Smooth muscle cell (in vitro differentiated cells): Measurements from ENCODE around the gene NFKBIE. TPM values are rescaled to one million over a fixed set of nuclear protein-coding genes. Genes with fewer than 3 reads are reported as not detected.

Source experiments
- DNase-seq: peaks from one replicate; lab custom pipeline; 2025; ENCODE audit not compliant: unreplicated experiment; lab: John Stamatoyannopoulos, UW
- H2AFZ ChIP-seq: fragments of 200-600 bp; sonication (generic); 2 replicates; pipeline ENCODE4 v1.6.0; 2016; ENCODE audit warnings: antibody characterized with exemption, low read depth, mild to moderate bottlenecking
- H3F3A ChIP-seq: fragments of 200-600 bp; sonication (generic); 2 replicates; pipeline ENCODE4 v1.6.0; 2017; ENCODE audit warnings: antibody characterized with exemption, low read depth
- H3K27ac ChIP-seq: fragments of 200-600 bp; sonication (generic); 2 replicates; pipeline ENCODE4 v1.5.1; 2016; ENCODE audit warnings: low read depth, mild to moderate bottlenecking
- H3K27me3 ChIP-seq: fragments of 200-600 bp; sonication (generic); 2 replicates; pipeline ENCODE4 v1.6.1; 2016; ENCODE audit warnings: low read depth, mild to moderate bottlenecking
- H3K36me3 ChIP-seq: fragments of 200-600 bp; sonication (generic); 2 replicates; pipeline ENCODE4 v1.5.1; 2016; ENCODE audit warnings: low read depth
- H3K4me1 ChIP-seq: fragments of 200-600 bp; sonication (generic); 2 replicates; pipeline ENCODE4 v1.5.1; 2016; ENCODE audit warnings: low read depth
- H3K4me2 ChIP-seq: fragments of 200-600 bp; sonication (generic); 2 replicates; pipeline ENCODE4 v1.6.0; 2016; ENCODE audit warnings: mild to moderate bottlenecking
- H3K4me3 ChIP-seq: fragments of 200-600 bp; sonication (generic); 2 replicates; pipeline ENCODE4 v1.5.1; 2016; ENCODE audit warnings: mild to moderate bottlenecking
- H3K79me2 ChIP-seq: fragments of 200-600 bp; sonication (generic); 2 replicates; pipeline ENCODE4 v1.6.0; 2016; ENCODE audit warnings: low read depth, mild to moderate bottlenecking
- H3K9ac ChIP-seq: fragments of 200-600 bp; sonication (generic); 2 replicates; pipeline ENCODE4 v1.6.0; 2016; ENCODE audit warnings: low read depth
- H3K9me3 ChIP-seq: fragments of 200-600 bp; sonication (generic); replicated peaks from 2 replicates; pipeline ENCODE4 v1.5.1; 2016; ENCODE audit warnings: low read depth
- H4K20me1 ChIP-seq: fragments of 200-600 bp; sonication (generic); 2 replicates; pipeline ENCODE4 v1.6.0; 2016; ENCODE audit warnings: low read depth
- CTCF ChIP-seq: fragments of 200-600 bp; sonication (generic); IDR thresholded peaks from 2 replicates; pipeline ENCODE4 v1.5.1; 2017; ENCODE audit warnings: borderline replicate concordance, mild to moderate bottlenecking, antibody characterized with exemption; ENCODE audit not compliant: insufficient read depth, poor library complexity, severe bottlenecking
- WGBS: methylation state at CpG from one replicate; pipeline ENCODE4 v1.1.7; 2016; ENCODE audit warnings: low lambda C conversion rate; 5-methylcytosine and 5-hydroxymethylcytosine counted together
- polyA plus RNA-seq: library from polyadenylated mRNA; unstranded; fragments of >200 nt; fragmentation: Nextera tagmentation; extraction: Ambion mirVana; gene quantifications from 2 replicates; pipeline ENCODE4 v1.2.1, GENCODE V29; 2016
- total RNA-seq: library from RNA; depleted of rRNA; stranded (reverse); fragments of >200 nt; gene quantifications from 2 replicates; pipeline ENCODE4 v1.2.3, GENCODE V29; 2014

NFKBIE gene
- total and polyA plus RNA-seq, 2 experiments from 2014 or later = 7.0 to 12.3 TPM

DNA sequence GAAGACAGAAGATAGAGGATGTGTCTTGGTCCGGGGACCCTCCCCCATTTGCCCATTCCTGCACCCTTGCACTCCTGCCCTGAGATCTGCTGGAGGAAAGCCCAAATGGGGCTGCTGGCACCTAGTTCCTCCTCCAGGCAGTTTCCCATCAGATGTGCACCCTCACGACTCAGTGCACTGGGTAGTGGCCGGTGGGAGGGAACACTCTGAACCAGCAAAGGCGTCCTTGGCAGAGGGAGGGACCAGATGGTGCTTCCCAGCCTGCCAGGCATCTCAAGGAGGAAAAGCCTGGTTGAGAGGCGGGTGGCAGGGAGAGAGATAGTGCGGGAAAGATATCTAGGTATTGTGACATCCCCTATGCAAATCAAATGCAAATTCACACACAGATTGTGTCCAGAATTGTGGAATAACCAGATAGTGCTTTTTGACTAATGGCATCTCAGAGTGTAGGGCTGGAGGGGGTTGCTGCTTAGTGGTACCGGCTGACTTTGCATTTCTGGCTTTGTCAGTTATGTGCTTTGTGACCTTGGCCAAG lies 24.4 kb upstream of the NFKBIE start:
- no peak for DNase-seq
- TF ChIP-seq CTCF = no peak

DNA sequence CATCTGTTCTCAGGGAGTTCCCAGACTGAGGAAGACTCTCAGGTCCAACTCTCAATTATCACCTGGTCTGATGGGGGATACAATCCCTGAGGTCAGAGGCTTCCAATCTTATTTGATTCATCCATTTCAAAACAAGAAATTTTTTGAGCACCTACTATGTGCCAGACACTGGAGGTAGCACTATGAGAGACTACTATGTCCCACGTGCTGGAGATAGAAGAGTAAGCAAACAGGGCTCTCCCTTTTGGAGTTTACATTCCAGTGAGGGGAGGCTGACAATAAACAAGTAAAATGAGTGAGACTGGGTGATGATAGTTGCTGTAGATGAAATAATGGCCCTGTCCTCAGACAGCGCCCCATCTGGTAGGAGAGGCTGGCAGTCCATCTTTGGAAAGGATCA lies 21.4 kb upstream of the NFKBIE start:
- Histone ChIP-seq H3K27me3 (peaks cover 73% of the 10 kb centered on the region), H3K36me3 (no peaks in the 10 kb centered on the region), H3K4me3 (no peak overlapping the region), H4K20me1 (no peaks in the 10 kb centered on the region), H3K79me2 (no peaks in the 10 kb centered on the region), H3K9me3 (no peaks in the 10 kb centered on the region), H2AFZ (no peak overlapping the region), H3K4me2 (no peak overlapping the region), H3K9ac (no peak overlapping the region), H3K4me1 (no peaks in the 10 kb centered on the region), H3F3A (no peaks in the 10 kb centered on the region), H3K27ac (no peak overlapping the region)
- no peak for DNase-seq
- WGBS = 35% methylated on average over 2 of the region's 2 CpGs
- no peak for TF ChIP-seq CTCF

More for the DNA sequence above, 24.4 kb upstream of the NFKBIE start:
- Histone ChIP-seq H4K20me1 (no peaks in the 10 kb centered on the region), H3K4me2 (no peak overlapping the region), H3K9ac (no peak overlapping the region), H3K4me1 (no peaks in the 10 kb centered on the region), H3K27me3 (peaks cover 79% of the 10 kb centered on the region), H3K79me2 (no peaks in the 10 kb centered on the region), H3K36me3 (no peaks in the 10 kb centered on the region), H2AFZ (no peak overlapping the region), H3F3A (no peaks in the 10 kb centered on the region), H3K9me3 (no peaks in the 10 kb centered on the region), H3K27ac (no peak overlapping the region), H3K4me3 (no peak overlapping the region)
- WGBS = 75% methylated on average over 7 of the region's 7 CpGs

DNA sequence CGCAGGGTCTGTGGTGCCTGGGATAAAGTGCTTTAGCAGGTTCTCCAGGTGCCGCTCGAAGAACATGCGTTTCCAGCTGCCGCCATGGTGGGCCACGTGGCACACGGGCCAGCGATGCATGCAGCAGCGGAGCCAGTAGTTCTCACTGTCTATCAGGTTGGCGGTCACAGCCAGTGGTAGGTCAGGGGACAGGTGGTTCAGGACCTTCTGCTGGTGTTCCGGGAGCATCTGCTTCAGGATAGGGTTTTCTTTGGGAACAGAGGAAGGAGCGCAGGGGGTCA lies 20.9 kb upstream of the NFKBIE start:
- no peaks in the 10 kb centered on the region for H3F3A ChIP-seq
- no peaks in the 10 kb centered on the region for H3K36me3 ChIP-seq
- WGBS = 92% methylated on average over 12 of the region's 12 CpGs
- H3K4me1 ChIP-seq = no peaks in the 10 kb centered on the region
- H3K4me2 ChIP-seq = no peak overlapping the region
- peaks cover 70% of the 10 kb centered on the region for H3K27me3 ChIP-seq
- no peak for TF ChIP-seq CTCF
- no peaks in the 10 kb centered on the region for H4K20me1 ChIP-seq
- H3K79me2 ChIP-seq = no peaks in the 10 kb centered on the region
- no peak overlapping the region for H2AFZ ChIP-seq
- no peaks in the 10 kb centered on the region for H3K9me3 ChIP-seq
- no peak for DNase-seq
- no peak overlapping the region for H3K9ac ChIP-seq
- H3K4me3 ChIP-seq = no peak overlapping the region
- no peak overlapping the region for H3K27ac ChIP-seq

DNA sequence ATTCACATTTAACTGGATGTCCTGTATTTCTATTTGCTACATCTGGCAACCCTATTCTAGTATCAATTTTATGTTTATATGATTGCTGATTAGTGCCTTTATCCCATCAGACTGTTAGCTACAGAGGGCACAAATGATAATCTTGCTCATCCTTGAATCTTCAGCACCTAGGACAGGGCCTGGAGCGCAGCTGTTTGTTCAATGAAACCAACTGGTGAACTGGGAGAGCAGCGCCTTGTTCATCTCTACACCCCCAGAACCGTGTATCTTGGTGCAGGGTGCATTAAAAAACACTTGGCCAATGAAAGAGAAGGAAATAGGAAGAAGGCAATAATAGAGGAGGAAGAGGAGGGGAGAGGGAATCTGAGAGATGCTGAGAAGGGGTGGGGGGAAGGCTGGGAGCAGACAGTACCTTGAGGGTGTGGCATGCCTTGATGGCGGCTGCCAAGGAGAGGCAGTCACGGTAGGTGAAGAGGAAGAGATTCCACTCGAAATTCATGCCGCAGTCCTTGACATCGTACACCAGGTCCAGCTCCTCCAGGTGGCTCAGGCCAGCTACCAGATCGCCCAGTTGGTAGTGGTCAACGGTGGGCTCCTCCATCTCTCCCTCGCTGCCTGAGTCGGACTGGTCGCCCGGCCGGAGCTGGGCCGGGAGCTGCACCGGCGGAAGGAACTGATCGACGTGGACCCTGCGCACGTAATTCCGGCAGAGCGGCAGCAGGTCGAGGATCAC lies 20.4 kb upstream of the NFKBIE start:
- Histone ChIP-seq H3K27me3 (peaks cover 70% of the 10 kb centered on the region), H3K36me3 (no peaks in the 10 kb centered on the region)
- WGBS = 78% methylated on average over 25 of the region's 25 CpGs

More for the DNA sequence above, 20.4 kb upstream of the NFKBIE start:
- TF ChIP-seq CTCF = no peak
- H3K4me3 ChIP-seq = no peak overlapping the region
- H3F3A ChIP-seq = no peaks in the 10 kb centered on the region
- H3K4me1 ChIP-seq = no peaks in the 10 kb centered on the region
- no peak overlapping the region for H2AFZ ChIP-seq
- no peaks in the 10 kb centered on the region for H3K79me2 ChIP-seq
- H4K20me1 ChIP-seq = no peaks in the 10 kb centered on the region
- H3K9me3 ChIP-seq = no peaks in the 10 kb centered on the region
- no peak overlapping the region for H3K27ac ChIP-seq
- DNase-seq = no peak
- H3K9ac ChIP-seq = no peak overlapping the region
- H3K4me2 ChIP-seq = no peak overlapping the region
